GM23338 (cell line): ENCODE data around the gene ADAM8. TPM values are rescaled to one million over a fixed set of nuclear protein-coding genes. Genes with fewer than 3 reads are reported as not detected.

ENCODE experiments used
- ATAC-seq: fragments of 200-7000 bp; cut with Tn5 transposase; 3 replicates; pipeline ENCODE4 v1.9.1; 2020
- DNase-seq: peaks from one replicate; pipeline ENCODE4 v3.0.0-alpha.2; 2015; ENCODE audit warnings: low spot score
- H2AFZ ChIP-seq: fragments of 200-600 bp; sonication (generic); 2 replicates; pipeline ENCODE4 v1.8.0; 2016; ENCODE audit warnings: antibody characterized with exemption, mild to moderate bottlenecking, moderate library complexity
- H3F3A ChIP-seq: fragments of 200-600 bp; sonication (generic); replicated peaks from 2 replicates; pipeline ENCODE4 v1.8.0; 2017; ENCODE audit warnings: antibody characterized with exemption, mixed run types, low read depth
- H3K27ac ChIP-seq: fragments of 200-600 bp; sonication (generic); 2 replicates; pipeline ENCODE4 v1.6.1; 2016; ENCODE audit warnings: low read depth
- H3K27me3 ChIP-seq: fragments of 200-600 bp; sonication (generic); 2 replicates; pipeline ENCODE4 v1.8.0; 2016; ENCODE audit warnings: mild to moderate bottlenecking, mixed run types, moderate library complexity; ENCODE audit not compliant: insufficient read depth
- H3K36me3 ChIP-seq: fragments of 200-600 bp; sonication (generic); 2 replicates; pipeline ENCODE4 v1.8.0; 2016; ENCODE audit warnings: mild to moderate bottlenecking; ENCODE audit not compliant: insufficient read depth
- H3K4me1 ChIP-seq: fragments of 200-600 bp; sonication (generic); 2 replicates; pipeline ENCODE4 v1.8.0; 2016; ENCODE audit warnings: mild to moderate bottlenecking, moderate library complexity; ENCODE audit not compliant: insufficient read depth
- H3K4me2 ChIP-seq: fragments of 200-600 bp; sonication (generic); 2 replicates; pipeline ENCODE4 v1.7.1; 2017; ENCODE audit warnings: mixed run types
- H3K4me3 ChIP-seq: fragments of 200-600 bp; sonication (generic); 2 replicates; pipeline ENCODE4 v1.6.1; 2016; ENCODE audit warnings: mixed run types
- H3K79me2 ChIP-seq: fragments of 200-600 bp; sonication (generic); replicated peaks from 2 replicates; pipeline ENCODE4 v1.8.0; 2017; ENCODE audit warnings: mild to moderate bottlenecking; ENCODE audit not compliant: insufficient read depth
- H3K9me2 ChIP-seq: fragments of 200-600 bp; sonication (generic); 2 replicates; pipeline ENCODE4 v1.8.0; 2017; ENCODE audit not compliant: insufficient read depth
- H4K20me1 ChIP-seq: fragments of 200-600 bp; sonication (generic); replicated peaks from 2 replicates; pipeline ENCODE4 v1.8.0; 2017; ENCODE audit warnings: mild to moderate bottlenecking; ENCODE audit not compliant: insufficient read depth
- H3K27ac Mint-ChIP-seq: 2 replicates; pipeline ENCODE4 v1.8.0; 2020; ENCODE audit warnings: inconsistent platforms, mild to moderate bottlenecking, moderate library complexity, mixed read lengths
- H3K27me3 Mint-ChIP-seq: 3 replicates; pipeline ENCODE4 v1.8.0; 2022; ENCODE audit warnings: low read depth, mild to moderate bottlenecking, moderate library complexity, mixed read lengths, inconsistent platforms; ENCODE audit not compliant: insufficient read depth, poor library complexity
- H3K36me3 Mint-ChIP-seq: 3 replicates; pipeline ENCODE4 v1.8.0; 2021; ENCODE audit warnings: low read depth, mild to moderate bottlenecking, inconsistent platforms, moderate library complexity, mixed read lengths
- H3K4me1 Mint-ChIP-seq: 3 replicates; pipeline ENCODE4 v1.8.0; 2020; ENCODE audit warnings: mild to moderate bottlenecking, inconsistent platforms, mixed read lengths
- H3K4me3 Mint-ChIP-seq: 3 replicates; pipeline ENCODE4 v1.8.0; 2021; ENCODE audit warnings: moderate library complexity, mild to moderate bottlenecking, inconsistent platforms, mixed read lengths
- H3K9me3 Mint-ChIP-seq: 3 replicates; pipeline ENCODE4 v1.8.0; 2020; ENCODE audit warnings: moderate library complexity, mild to moderate bottlenecking, inconsistent platforms, mixed read lengths
- CTCF ChIP-seq, 2 experiments: fragments of 200-600 bp in 1 of 2; sonication (generic) in 1 of 2; conservative IDR thresholded peaks; 2 replicates each; pipeline versions ENCODE4 v1.5.1 to v1.6.1; 2016 to 2017; ENCODE audit warnings: antibody characterized with exemption in 2 of 2, low read depth in 2 of 2, mild to moderate bottlenecking in 2 of 2, moderate library complexity in 1 of 2
- EZH2 ChIP-seq: fragments of 200-600 bp; sonication (generic); IDR thresholded peaks from one replicate; pipeline ENCODE4 v1.8.0; 2017; ENCODE audit warnings: antibody characterized with exemption, mild to moderate bottlenecking, low read depth; ENCODE audit not compliant: unreplicated experiment
- EZH2phosphoT487 ChIP-seq: fragments of 200-600 bp; sonication (generic); IDR thresholded peaks from one replicate; pipeline ENCODE4 v1.8.1; 2018; ENCODE audit warnings: antibody characterized with exemption; ENCODE audit not compliant: unreplicated experiment
- STAT1 ChIP-seq: IDR thresholded peaks from one replicate; pipeline ENCODE4 v1.6.1; 2016; ENCODE audit warnings: antibody characterized with exemption; ENCODE audit not compliant: unreplicated experiment
- ZNF114 ChIP-seq: fragments of 250-450 bp; sonication (Bioruptor Pico); IDR thresholded peaks from 2 replicates; pipeline ENCODE4 v1.5.0; 2020; ENCODE audit warnings: mild to moderate bottlenecking, moderate library complexity
- ZNF331 ChIP-seq: fragments of 250-450 bp; sonication (Bioruptor Pico); IDR thresholded peaks from 2 replicates; pipeline ENCODE4 v1.5.0; 2020; ENCODE audit warnings: low read depth, mild to moderate bottlenecking, moderate library complexity
- ZNF462 ChIP-seq: fragments of 250-450 bp; sonication (Bioruptor Pico); IDR thresholded peaks from 2 replicates; pipeline ENCODE4 v1.5.0; 2020; ENCODE audit warnings: mild to moderate bottlenecking, moderate library complexity
- polyA plus RNA-seq: library from polyadenylated mRNA; unstranded; fragments of >200 nt; fragmentation: Nextera tagmentation; extraction: Ambion mirVana; gene quantifications from 2 replicates; pipeline ENCODE4 v1.2.1, GENCODE V29; 2016
- total RNA-seq: library from RNA; depleted of rRNA; stranded (reverse); fragments of >200 nt; shearing (Covaris generic); gene quantifications from 2 replicates; pipeline ENCODE4 v1.2.3, GENCODE V29; 2014

The ADAM8 gene
- total and polyA plus RNA-seq, 2 experiments from 2014 or later, result 1.9 to 5.5 TPM

DNA sequence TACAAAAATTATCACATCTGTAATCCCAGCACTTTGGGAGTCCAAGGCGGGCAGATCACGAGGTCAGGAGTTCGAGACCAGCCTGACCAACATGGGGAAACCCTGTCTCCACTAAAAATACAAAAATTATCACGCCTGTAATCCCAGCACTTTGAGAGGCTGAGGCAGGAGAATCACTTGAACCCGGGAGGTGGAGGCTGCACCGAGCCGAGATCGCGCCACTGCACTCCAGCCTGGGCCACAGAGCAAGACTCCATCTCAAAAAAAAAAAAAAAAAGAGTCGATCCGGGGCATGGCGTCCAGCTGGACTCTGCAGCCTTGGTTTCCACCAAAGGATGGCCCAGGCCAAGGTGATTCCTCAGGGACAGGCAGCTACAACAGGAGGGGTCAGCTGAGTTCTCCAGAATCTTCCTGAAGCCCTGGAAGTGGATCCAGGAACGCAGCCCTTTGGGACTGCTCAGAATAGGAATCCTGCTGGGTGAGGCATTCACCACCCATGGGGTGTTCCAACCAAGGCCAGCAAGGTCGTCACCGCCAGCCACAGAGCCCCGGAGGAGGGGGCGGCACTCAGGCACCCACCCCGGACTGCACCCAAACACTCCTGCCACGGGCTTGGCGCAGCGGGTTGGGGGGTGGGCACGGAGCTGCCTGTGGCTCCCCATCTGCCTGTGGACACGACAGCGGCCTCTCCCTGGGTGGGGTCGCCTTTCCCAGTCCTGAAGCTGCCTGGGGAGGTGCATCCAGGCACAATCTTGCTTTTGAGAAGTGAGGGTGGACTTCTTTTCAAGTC lies 58.7 kb downstream of the ADAM8 start (continued):
- TF ChIP-seq ZNF462 (CRISPR knock-in tag) (no peak), ZNF331 (CRISPR knock-in tag) (no peak), EZH2 (no peak), STAT1 (no peak)

DNA sequence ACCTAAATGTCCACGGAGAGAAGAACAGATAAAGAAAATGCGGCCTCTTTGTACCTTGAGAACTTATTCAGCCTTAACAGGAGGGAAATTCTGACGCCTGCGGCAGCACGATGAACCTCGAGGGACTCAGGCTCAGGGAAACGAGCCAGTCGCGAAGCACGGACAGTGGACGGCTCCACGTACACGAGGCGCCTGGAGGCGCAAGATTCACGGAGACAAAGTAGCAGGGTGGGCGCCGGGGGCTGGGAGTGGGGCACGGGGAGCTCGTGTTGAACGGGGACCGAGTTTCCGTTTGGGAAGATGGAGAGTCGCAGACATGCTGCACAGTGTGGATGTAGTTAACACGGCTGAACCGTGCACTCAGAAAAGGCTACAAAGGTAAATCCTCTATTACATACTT lies 59.9 kb downstream of the ADAM8 start:
- Histone ChIP-seq H3K4me1 (0 out of 2 replicates have a peak, but pooled peaks cover 4% of the 10 kb centered on the region), H2AFZ (no peak overlapping the region), H4K20me1 (no peaks in the 10 kb centered on the region), H3K9me2 (no peaks in the 10 kb centered on the region), H3K36me3 (no peaks in the 10 kb centered on the region), H3F3A (peaks cover 14% of the 10 kb centered on the region; the same call in 1 of the 2 replicates), H3K4me3 (no peak overlapping the region), H3K79me2 (no peaks in the 10 kb centered on the region), H3K4me2 (no peak overlapping the region), H3K27ac (no peak overlapping the region), H3K27me3 (no peaks in the 10 kb centered on the region)
- no peak for DNase-seq
- no peak overlapping the region for H3K4me3 Mint-ChIP-seq
- H3K4me1 Mint-ChIP-seq, result peaks cover 3% of the 10 kb centered on the region
- TF ChIP-seq ZNF114, result no peak
- TF ChIP-seq STAT1, result no peak
- no peak for TF ChIP-seq CTCF (conservative IDR thresholded peaks at IDR 0.05; ENCODE audit: low read depth in 2 of 2)
- no peak for TF ChIP-seq EZH2phosphoT487
- H3K27ac Mint-ChIP-seq, result no peak overlapping the region
- H3K36me3 Mint-ChIP-seq, result peaks cover 3% of the 10 kb centered on the region; the same call in 1 of the 3 replicates
- no peaks in the 10 kb centered on the region; the same call in 2 of the 3 replicates for H3K9me3 Mint-ChIP-seq
- no peak for ATAC-seq
- H3K27me3 Mint-ChIP-seq, result peaks cover 11% of the 10 kb centered on the region
